ENCODE data around the gene DTX3. TPM values are rescaled to one million over a fixed set of nuclear protein-coding genes. Genes with fewer than 3 reads are reported as not detected.

The DTX3 gene
- total RNA-seq, 1 experiment from 2014 or later = 67.5 TPM

GRCh38 chr12:57574795-57575194 is 29.8 kb upstream of the DTX3 start:
- TF ChIP-seq CTCF (conservative IDR thresholded peaks at IDR 0.05) = no peak
- H3K4me1 ChIP-seq (ENCODE audit: insufficient read depth, low read length) = no peaks in the 10 kb centered on the region
- peaks cover 49 to 81% (median 76%) of the 10 kb centered on the region in 3 experiments for H3K36me3 Mint-ChIP-seq (ENCODE audit: insufficient read depth in 1 of 3, low read depth in 3 of 3)

More at GRCh38 chr12:57574795-57575194, 29.8 kb upstream of the DTX3 start:
- no peak overlapping the region for H2BK5ac ChIP-seq (ENCODE audit: insufficient read length, low read length)
- no peaks in the 10 kb centered on the region for H3K79me1 ChIP-seq (ENCODE audit: insufficient read depth, low read depth, low read length, poor library complexity, severe bottlenecking)
- no peak overlapping the region; a peak in 1 of 7 replicates for H3K27ac Mint-ChIP-seq
- no peak overlapping the region for H2BK15ac ChIP-seq (ENCODE audit: low read depth, low read length)
- H3K23ac ChIP-seq (ENCODE audit: insufficient read length, low read depth, low read length) = no peak overlapping the region
- H2BK12ac ChIP-seq (ENCODE audit: insufficient read length, low read depth, low read length) = no peak overlapping the region
- no CpG with 5 or more reads among the region's 10 CpGs for WGBS (ENCODE audit: extremely low coverage, insufficient read length, low lambda C conversion rate)
- no peak overlapping the region for H2AK5ac ChIP-seq (ENCODE audit: insufficient read length, low read length)
- H2AFZ ChIP-seq (ENCODE audit: low read length) = no peak overlapping the region
- no peak overlapping the region for H3K4me2 ChIP-seq (ENCODE audit: insufficient read depth, insufficient read length, low read length)
- no peaks in the 10 kb centered on the region for H3K4me1 Mint-ChIP-seq
- H3K9me3 ChIP-seq (ENCODE audit: control insufficient read depth, low read depth, low read length) = no peaks in the 10 kb centered on the region
- H4K8ac ChIP-seq (replicated peaks; ENCODE audit: insufficient read length, low read depth, low read length) = no peak overlapping the region
- no peak overlapping the region for H3K14ac ChIP-seq (ENCODE audit: insufficient read depth, low read length)
- no peak overlapping the region for H2BK20ac ChIP-seq (ENCODE audit: low read depth, low read length, poor library complexity, severe bottlenecking)
- H3K56ac ChIP-seq (ENCODE audit: insufficient read length, low read depth, low read length) = no peak overlapping the region
- no peaks in the 10 kb centered on the region for H3K27me3 ChIP-seq (ENCODE audit: insufficient read depth, low read length)
- no peak for DNase-seq
- no peak overlapping the region for H3T11ph ChIP-seq (ENCODE audit: low read length)
- no peaks in the 10 kb centered on the region for H3K23me2 ChIP-seq (ENCODE audit: insufficient read length, low read depth, low read length, poor library complexity, severe bottlenecking)
- no peak overlapping the region for H4K91ac ChIP-seq (ENCODE audit: insufficient read length, low read depth, low read length)
- no peaks in the 10 kb centered on the region for H3K9me3 Mint-ChIP-seq
- H4K20me1 ChIP-seq (ENCODE audit: control insufficient read depth, insufficient read depth, insufficient read length) = no peaks in the 10 kb centered on the region
- H3K79me2 ChIP-seq (ENCODE audit: insufficient read depth, low read length) = 0 out of 2 replicates have a peak, but pooled peaks cover 2% of the 10 kb centered on the region
- H2BK120ac ChIP-seq (ENCODE audit: low read depth, low read length, poor library complexity, severe bottlenecking) = no peak overlapping the region
- H3K27me3 Mint-ChIP-seq (ENCODE audit: low read depth) = no peaks in the 10 kb centered on the region; the same call in 1 of the 2 replicates
- H3K18ac ChIP-seq (ENCODE audit: insufficient read length, low read depth, low read length) = no peak overlapping the region
- H3K4ac ChIP-seq (ENCODE audit: low read depth, low read length) = no peak overlapping the region
- H3K4me3 Mint-ChIP-seq = no peak overlapping the region
- no peak overlapping the region for H4K5ac ChIP-seq (ENCODE audit: insufficient read length, low read depth, low read length)
- no peak overlapping the region for H3K27ac ChIP-seq (ENCODE audit: insufficient read length, low read depth, low read length)
- no peak overlapping the region for H3K9ac ChIP-seq (ENCODE audit: extremely low read depth, insufficient read length, low read length)
